NCI-H1436 treated with DMSO at 0.1 percent for 48 hours (cell line): ENCODE results near the gene SMARCA4.
"Not testable (repeated sequence)": the region's sequence is repeated elsewhere in the genome, so short reads cannot be mapped to it uniquely, and the experiment has no call there.

Experiments used
- DNase-seq: peaks from one replicate; lab custom pipeline; 2025; lab: John Stamatoyannopoulos, UW

SMARCA4 gene

DNA sequence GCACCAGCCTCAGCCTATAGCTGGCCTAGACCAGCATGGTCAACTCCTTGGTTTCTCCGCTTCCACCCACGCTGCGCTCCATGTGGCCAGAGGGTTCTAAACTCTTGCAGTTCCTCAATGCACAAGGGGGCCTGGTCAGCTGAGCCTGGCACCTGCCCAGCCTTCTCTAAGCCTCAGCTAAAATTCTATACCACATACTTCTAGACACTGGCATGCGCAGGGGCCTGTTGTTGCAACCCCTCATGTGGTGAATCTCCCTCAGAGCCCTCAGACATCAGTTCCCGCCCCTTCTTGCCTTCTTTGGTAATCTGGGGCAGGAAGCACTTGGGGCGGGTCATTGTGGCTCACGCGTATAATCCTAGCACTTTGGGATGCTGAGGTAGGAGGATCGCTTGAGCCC lies 108.7 kb downstream of the SMARCA4 start:
- no peak for DNase-seq

DNA sequence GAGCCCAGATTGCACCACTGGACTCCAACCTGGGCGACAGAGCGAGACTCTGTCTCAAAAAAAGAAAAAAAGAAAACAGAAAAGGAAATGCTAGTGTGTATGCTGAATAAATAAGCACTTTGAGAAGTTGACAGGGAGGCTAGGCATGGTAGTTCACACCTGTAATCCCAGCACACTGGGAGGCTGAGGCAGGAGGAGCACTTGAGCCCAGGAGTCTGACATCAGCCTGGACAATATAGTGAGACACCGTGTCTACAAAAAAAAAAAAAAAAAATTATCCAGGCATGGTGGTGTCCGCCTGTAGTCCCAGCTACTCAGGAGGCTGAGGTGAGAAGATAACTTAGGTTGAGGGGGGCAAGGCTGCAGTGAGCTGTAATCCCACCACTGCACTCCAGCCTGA lies 109.3 kb downstream of the SMARCA4 start:
- DNase-seq: no peak

DNA sequence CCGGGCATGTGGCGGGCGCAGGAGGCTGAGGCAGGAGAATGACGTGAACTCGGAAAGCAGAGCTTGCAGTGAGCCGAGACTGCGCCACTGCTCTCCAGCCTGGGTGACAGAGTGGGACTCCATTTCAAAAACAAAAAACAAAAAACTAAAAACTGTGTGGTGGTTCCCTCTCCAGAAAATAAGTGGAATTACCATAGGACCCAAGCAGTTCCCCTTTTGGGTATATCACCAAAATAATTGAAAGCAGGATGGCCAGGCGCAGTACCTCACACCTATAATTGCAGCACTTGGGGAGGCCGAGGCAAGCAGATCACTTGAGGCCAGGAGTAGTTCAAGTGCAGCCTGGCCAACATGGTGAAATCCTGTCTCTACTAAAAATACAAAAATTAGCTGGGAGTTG lies 112.7 kb downstream of the SMARCA4 start:
- no peak for DNase-seq

DNA sequence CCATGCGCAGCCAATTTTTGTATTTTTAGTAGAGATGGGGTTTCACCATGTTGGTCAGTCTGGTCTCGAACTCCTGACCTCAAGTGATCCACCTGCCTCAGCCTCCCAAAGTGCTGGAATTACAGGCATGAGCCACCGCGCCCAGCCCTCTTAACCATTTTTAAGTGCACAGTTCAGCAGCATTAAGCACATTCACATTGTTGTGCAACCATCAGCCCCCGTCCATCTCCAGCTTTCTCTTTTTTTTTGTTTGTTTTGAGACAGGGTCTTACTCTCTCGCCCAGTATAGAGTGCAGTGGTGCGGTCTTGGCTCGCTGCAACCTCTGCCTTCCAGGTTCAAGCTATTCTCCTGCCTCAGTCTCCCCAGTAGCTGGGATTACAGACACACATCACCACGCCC lies 116.0 kb downstream of the SMARCA4 start:
- not testable (repeated sequence) for DNase-seq

DNA sequence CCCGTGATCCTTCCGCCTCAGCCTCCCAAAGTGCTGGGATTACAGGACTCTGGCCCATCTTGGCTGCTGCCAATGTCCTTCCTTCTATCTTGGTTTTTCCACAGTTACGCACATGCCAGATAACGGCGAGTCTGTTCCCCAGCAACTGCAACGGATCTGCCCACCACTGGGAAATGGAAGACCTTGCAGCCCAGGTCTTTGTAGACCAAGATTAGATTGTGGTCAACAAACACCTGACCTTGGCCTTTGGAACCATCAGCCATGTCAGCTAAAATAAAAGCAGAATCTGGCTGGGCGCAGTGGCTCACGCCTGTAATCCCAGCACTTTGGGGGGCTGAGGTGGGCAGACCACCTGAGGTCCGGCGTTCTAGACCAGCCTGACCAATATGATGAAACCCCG lies 118.1 kb downstream of the SMARCA4 start:
- no peak for DNase-seq

DNA sequence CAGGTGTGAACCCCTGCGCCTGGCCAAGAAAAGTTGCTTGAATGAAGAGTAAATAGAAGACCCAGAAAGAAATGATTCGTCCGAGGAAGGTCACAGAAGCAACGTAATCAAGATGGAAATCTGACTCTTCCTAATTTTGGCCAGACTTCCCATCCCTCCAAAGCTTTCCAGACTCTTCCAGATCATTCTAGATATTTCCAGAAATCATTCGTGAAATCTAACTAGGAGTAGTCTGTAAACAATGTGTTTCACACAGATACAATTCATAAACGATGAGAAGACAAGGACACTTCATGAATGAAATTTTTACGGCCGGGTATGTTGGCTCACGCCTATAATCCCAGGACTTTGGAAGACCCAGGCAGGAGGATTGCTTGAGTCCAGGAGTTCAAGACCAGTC lies 119.2 kb downstream of the SMARCA4 start:
- no peak for DNase-seq

DNA sequence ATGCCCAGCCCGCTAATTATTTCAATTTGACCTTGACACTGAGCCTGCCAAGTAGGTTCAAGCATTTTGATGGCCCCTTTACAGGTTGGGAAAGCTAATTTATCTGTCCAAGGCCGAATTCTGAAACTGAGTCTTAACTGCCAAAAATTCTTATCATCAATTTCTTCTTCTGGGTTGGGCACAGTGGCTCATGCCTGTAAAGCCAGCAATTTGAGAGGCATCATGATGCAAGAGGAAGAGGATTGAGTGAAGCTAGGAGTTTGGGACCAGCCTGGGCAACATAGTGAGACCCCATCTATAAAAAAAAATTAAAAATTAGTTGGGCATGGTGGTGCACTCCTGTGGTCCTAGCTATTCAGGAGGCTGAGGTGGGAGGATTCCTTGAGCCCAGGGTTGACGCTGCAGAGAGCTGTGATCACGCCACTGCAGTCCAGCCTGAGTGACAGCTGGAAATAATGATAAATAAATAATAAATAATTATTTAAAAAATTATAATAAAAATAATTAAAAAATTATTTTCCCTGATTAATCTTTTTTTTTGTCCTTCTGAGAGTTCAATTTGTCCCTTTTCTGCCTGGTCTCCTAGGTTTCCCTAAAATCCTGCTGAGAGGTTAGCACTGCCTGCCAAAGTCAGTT lies 127.2 kb downstream of the SMARCA4 start:
- DNase-seq: no peak

DNA sequence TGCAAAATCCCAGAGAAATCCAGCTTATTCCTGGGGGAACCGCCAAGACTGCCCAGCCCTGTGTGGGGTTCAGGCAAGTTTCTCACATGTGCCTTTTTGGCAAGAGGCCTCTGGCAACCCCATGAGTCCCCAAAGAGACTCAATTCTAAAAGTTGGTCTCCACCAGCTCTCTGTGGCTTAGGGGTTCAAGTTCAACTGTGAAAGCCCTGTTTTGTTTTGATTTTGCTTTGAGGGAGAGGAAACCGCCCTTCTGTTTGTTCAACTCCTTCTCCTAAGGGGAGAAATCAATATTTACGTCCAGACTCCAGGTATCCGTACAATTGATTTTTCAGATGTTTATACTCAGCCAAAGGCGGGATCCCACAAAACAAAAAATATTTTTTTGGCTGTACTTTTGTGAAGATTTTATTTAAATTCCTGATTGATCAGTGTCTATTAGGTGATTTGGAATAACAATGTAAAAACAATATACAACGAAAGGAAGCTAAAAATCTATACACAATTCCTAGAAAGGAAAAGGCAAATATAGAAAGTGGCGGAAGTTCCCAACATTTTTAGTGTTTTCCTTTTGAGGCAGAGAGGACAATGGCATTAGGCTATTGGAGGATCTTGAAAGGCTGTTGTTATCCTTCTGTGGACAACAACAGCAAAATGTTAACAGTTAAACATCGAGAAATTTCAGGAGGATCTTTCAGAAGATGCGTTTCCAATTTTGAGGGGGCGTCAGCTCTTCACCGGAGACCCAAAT lies 127.8 kb downstream of the SMARCA4 start:
- DNase-seq: no peak

DNA sequence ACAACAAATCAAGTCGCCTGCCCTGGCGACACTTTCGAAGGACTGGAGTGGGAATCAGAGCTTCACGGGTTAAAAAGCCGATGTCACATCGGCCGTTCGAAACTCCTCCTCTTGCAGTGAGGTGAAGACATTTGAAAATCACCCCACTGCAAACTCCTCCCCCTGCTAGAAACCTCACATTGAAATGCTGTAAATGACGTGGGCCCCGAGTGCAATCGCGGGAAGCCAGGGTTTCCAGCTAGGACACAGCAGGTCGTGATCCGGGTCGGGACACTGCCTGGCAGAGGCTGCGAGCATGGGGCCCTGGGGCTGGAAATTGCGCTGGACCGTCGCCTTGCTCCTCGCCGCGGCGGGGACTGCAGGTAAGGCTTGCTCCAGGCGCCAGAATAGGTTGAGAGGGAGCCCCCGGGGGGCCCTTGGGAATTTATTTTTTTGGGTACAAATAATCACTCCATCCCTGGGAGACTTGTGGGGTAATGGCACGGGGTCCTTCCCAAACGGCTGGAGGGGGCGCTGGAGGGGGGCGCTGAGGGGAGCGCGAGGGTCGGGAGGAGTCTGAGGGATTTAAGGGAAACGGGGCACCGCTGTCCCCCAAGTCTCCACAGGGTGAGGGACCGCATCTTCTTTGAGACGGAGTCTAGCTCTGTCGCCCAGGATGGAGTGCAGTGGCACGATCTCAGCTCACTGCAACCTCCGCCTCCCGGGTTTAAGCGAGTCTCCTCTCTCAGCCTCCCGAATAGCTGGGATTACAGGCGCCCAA lies 128.6 kb downstream of the SMARCA4 start, which contains the start of gene LDLR:
Gene LDLR, plus strand, starts transcription at position 210 of the 760 bp plus-strand sequence. Its CDS starts 86 bp downstream, at position 296.
- peak; percentile 92 for DNase-seq

DNA sequence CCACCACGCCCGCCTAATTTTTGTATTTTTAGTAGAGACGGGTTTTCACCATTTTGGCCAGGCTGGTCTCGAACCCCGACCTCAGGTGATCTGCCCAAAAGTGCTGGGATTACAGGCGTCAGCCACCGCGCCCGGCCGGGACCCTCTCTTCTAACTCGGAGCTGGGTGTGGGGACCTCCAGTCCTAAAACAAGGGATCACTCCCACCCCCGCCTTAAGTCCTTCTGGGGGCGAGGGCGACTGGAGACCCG lies 129.1 kb downstream of the SMARCA4 start:
- DNase-seq: not testable (repeated sequence)

DNA sequence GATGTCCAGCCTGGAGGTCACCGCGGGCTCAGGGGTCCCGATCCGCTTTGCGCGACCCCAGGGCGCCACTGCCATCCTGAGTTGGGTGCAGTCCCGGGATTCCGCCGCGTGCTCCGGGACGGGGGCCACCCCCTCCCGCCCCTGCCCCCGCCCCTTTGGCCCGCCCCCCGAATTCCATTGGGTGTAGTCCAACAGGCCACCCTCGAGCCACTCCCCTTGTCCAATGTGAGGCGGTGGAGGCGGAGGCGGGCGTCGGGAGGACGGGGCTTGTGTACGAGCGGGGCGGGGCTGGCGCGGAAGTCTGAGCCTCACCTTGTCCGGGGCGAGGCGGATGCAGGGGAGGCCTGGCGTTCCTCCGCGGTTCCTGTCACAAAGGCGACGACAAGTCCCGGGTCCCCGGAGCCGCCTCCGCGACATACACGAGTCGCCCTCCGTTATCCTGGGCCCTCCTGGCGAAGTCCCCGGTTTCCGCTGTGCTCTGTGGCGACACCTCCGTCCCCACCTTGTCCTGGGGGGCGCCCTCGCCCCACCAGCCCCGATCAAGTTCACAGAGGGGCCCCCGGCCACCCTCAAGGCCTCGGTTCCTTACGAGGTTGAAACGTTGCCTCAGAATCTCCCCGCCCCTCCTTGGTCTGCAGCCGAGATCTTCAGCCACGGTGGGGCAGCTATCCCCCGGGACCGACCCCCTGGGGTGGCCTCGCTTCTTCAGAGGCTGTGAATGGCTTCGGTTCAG lies 129.6 kb downstream of the SMARCA4 start:
- DNase-seq: peak; percentile 62

DNA sequence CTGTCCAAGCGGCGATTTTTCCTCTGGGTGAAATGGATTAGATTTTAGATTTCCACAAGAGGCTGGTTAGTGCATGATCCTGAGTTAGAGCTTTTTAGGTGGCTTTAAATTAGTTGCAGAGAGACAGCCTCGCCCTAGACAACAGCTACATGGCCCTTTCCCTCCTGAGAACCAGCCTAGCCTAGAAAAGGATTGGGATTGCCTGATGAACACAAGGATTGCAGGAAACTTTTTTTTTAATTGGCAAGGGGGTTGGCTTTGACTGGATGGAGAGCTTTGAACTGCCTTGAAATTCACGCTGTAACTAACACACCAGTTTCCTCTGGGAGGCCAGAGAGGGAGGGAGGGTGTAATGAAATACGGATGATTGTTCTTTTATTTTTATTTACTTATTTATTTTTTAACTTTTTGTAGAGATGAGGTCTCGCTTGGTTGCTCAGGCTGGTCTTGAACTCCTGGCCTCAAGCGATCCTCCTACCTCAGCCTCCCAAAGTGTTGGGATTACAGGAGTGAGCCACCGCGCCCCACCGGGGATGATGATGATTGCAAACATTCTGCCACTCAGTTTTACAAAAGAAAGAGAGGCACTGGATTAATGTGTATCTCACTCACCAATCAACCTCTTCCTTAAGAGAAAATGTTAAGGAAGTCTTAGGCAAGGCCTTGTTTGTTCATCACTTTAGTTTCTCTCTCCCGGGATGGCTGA lies 130.3 kb downstream of the SMARCA4 start:
- DNase-seq: no peak

DNA sequence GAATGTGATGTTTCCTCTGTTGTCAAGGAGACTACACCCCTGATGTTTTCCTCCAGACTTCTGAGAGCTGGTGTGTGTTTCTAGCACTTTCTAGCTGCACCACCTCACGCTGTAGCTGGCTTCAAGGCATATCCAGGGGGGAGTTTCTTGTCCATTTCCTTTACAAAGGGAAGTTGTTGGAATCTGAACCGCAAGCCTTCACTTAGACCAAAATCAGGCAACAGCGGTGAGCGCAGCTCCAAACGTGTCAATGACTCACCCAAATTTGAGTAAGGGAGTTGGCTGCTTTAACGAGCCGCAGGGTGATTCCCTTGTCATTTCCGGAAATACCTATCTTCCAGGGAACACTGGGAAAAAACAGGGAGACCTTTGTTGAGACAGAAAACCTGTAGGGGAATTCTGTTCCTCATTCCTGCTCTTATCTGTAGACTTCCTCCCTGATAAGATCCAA lies 130.9 kb downstream of the SMARCA4 start:
- no peak for DNase-seq

DNA sequence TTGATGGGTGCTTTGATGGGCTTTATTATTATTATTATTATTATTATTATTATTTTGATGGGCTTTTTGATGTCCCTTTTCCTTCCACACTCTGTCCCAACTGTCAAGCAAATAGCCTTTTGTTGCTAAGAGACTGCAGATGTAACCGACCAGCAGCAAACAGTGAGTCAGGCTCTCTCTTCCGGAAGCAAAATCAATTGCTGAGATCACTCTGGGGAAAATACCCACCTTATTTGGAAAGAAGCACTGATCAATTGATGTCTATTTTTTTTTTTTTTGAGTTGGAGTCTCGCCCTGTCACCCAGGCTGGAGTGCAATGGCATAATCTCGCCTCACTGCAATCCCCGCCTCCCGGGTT lies 131.3 kb downstream of the SMARCA4 start:
- DNase-seq: no peak

DNA sequence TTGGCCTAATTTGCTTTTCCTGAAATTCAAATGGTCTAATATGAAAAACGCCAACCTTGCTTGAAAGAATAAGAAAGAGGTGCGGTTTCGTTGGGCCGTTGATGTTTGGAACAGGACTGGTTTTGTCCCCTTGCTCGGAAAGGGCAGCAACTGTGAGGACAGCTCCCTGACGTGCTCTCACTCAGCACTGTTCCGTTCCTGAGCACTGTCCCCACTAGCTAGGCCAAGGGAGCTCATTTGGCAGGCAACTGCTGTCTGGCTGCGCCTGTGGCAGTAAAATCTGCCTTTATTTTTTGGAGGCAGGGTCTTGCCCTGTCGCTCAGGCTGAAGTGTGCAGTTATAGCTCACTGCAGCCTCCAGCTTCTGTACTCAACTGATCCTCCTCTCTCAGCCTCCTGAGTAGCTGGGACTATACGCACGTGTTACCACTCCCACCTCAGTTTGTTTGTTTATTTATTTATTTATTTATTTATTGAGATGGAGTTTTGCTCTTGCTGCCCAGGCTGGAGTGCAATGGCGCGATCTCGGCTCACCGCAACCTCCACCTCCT lies 132.9 kb downstream of the SMARCA4 start:
- DNase-seq: no peak

DNA sequence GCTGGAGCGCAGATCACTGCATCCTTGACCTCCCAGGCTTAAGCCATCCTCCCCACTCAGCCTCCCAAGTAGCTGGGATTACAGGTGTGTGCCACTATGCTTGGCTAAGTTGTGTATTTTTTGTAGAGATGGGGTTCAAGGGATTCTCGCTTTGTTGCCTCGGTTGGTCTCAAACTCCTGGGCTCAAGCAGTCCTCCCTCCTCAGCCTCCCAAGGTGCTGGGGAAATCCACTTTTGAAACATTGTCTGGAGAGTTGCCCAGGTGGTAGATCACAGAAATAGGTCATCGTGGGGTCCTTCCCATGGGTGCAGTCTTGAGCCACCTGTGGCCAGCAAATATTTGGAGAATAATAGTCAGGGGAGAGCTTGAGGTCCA lies 133.7 kb downstream of the SMARCA4 start:
- no peak for DNase-seq

DNA sequence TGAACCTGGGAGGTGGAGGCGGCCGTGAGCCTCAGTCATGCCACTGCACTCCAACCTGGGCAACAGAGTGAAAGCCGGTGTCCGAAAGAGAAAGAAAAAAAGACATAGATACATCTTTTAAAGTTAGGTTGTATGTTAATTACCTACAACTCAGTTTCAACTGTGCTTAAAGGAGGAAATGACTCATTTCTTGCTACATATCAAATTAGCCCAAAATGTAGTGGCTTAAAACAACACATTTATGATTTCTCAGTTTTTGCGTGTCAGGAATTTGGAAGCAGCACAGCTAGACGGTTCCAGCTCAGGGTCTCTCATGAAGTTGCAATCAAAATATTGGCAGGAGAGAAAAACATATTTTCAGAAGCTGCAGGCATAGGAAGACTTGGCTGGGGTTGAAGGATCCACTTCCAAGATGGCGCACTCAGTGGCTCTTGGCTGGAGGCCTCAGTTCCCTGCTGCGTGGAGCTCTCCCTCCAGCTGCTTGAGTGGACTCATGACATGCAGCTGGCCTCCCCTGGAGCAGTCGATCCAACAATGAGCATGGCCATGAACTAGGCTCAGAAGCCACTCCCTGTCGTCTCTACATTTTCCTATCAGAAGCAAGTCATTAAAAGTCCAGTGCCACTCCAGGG lies 135.5 kb downstream of the SMARCA4 start:
- DNase-seq: no peak

DNA sequence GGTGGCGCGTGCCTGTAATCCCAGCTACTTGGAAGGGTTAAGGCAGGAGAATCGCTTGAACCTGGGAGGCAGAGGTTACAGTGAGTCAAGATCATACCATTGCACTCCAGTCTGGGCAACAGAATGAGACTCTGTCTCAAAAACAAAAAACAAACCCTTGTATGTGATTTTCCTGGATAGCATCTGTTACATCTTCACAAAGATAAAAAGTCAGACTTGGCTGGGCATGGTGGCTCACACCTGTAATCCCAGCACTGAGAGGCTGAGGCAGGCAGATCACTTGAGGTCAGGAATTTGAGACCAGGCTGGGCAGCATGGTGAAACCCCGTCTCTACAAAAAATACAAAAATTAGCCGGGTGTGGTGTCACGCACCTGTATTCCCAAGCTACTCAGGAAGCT lies 136.5 kb downstream of the SMARCA4 start:
- not testable (repeated sequence) for DNase-seq

DNA sequence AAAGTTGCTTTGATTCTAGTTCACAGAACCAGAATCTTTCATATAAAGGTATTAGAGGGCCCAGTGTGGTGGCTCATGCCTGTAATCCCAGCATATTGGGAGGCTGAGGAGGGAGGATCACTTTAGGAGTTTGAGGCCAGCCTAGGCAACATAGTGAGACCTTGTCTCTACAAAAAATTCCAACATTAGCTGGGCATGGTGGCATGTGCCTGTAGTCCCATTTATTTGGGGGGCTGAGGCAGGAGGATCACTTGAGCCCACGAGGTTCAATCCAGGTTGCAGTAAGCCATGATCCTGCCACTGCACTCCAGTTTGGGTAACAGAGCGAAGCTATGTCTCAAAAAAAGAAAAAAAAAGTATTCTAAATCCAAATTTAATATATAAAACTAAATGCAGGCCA lies 137.5 kb downstream of the SMARCA4 start:
- DNase-seq: no peak

DNA sequence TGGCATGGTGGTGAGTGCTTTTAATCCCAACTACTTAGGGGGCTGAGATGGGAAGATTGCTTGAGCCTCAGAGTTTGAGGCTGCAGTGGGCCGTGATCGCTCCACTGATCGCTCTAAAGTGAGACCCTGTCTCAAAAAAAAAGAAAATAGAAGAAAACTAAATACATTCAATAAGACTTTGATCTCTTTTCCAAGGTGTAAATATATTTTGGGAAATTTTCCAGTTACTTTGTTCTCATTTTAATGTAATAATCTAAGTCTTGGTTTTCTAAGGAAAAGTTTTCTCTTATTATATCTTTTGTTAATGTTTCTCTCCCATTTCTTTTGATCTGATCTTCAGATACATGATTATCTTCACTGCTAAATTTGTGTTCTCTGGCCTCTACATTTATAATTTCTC lies 138.0 kb downstream of the SMARCA4 start:
- DNase-seq: no peak

DNA sequence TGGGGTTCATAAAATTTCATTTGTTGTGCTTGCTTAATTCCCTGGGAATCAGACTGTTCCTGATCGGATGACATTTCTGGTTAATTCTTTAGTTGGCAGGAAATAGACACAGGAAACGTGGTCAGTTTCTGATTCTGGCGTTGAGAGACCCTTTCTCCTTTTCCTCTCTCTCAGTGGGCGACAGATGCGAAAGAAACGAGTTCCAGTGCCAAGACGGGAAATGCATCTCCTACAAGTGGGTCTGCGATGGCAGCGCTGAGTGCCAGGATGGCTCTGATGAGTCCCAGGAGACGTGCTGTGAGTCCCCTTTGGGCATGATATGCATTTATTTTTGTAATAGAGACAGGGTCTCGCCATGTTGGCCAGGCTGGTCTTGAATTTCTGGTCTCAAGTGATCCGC lies 139.2 kb downstream of the SMARCA4 start:
- no peak for DNase-seq
